IMR-90 (cell line): ENCODE results near the gene PIWIL4. TPM values are rescaled to one million over a fixed set of nuclear protein-coding genes. Genes with fewer than 3 reads are reported as not detected.
A peak's percentile ranks its signal among the peaks of the same experiment; 100 is the strongest.

Source experiments
- ATAC-seq: fragments of 200-7000 bp; cut with Tn5 transposase; 2 replicates; pipeline ENCODE4 v1.9.1; 2020; ENCODE audit warnings: low read depth, mild to moderate bottlenecking, moderate library complexity
- BruUV-seq: library from RNA; stranded (reverse); fragments of 400-500 nt; replicated peaks from 2 replicates; lab custom pipeline; 2021; lab: Mats Ljungman, UMichigan
- CTCF ChIA-PET: fragments of 300-600 bp; formaldehyde crosslinking; extraction: SDS; loops from one replicate; lab custom pipeline; 2021; ENCODE audit warnings: antibody characterized with exemption; lab: Yijun Ruan, JAX
- POLR2A ChIA-PET: fragments of 300-600 bp; sonication (Branson Sonifier 250); formaldehyde crosslinking; loops from one replicate; lab custom pipeline; 2022; ENCODE audit warnings: antibody characterized with exemption; ENCODE audit not compliant: unreplicated experiment; lab: Charles Lee
- DNase-seq: peaks from one replicate; pipeline ENCODE4 v3.0.0; 2013
- H2AFZ ChIP-seq: replicated peaks from 2 replicates; pipeline ENCODE3; 2013; ENCODE audit warnings: low read length, mild to moderate bottlenecking; ENCODE audit not compliant: poor library complexity
- H2AK5ac ChIP-seq: 2 replicates; pipeline ENCODE4 v1.6.1; 2013; ENCODE audit warnings: low read depth, low read length, inconsistent platforms
- H2AK9ac ChIP-seq: replicated peaks from 2 replicates; pipeline ENCODE3; 2013; ENCODE audit warnings: mild to moderate bottlenecking, low read depth, low read length, moderate library complexity; ENCODE audit not compliant: poor library complexity
- H2BK120ac ChIP-seq: 2 replicates; pipeline ENCODE4 v1.6.1; 2013; ENCODE audit warnings: low read depth, low read length, inconsistent platforms
- H2BK15ac ChIP-seq: 3 replicates; pipeline ENCODE4 v1.6.1; 2013; ENCODE audit warnings: low read depth, low read length, inconsistent platforms
- H2BK20ac ChIP-seq: 2 replicates; pipeline ENCODE4 v1.6.1; 2013; ENCODE audit warnings: low read depth, mild to moderate bottlenecking, inconsistent platforms, low read length, moderate library complexity
- H2BK5ac ChIP-seq: 2 replicates; pipeline ENCODE4 v1.6.1; 2013; ENCODE audit warnings: mild to moderate bottlenecking, low read depth, low read length, inconsistent platforms; ENCODE audit not compliant: poor library complexity, severe bottlenecking
- H3K14ac ChIP-seq: replicated peaks from 2 replicates; pipeline ENCODE4 v1.6.1; 2013; ENCODE audit warnings: low read depth, low read length, inconsistent platforms
- H3K18ac ChIP-seq: 2 replicates; pipeline ENCODE4 v1.6.1; 2013; ENCODE audit warnings: low read depth, low read length, control low read depth
- H3K23ac ChIP-seq: 2 replicates; pipeline ENCODE4 v1.6.1; 2013; ENCODE audit warnings: low read depth, low read length, inconsistent platforms
- H3K27ac ChIP-seq: 2 replicates; pipeline ENCODE4 v1.5.1; 2013; ENCODE audit warnings: mild to moderate bottlenecking, control low read depth, low read length; ENCODE audit not compliant: insufficient read depth
- H3K27me3 ChIP-seq: 2 replicates; pipeline ENCODE4 v1.6.1; 2013; ENCODE audit warnings: low read length; ENCODE audit not compliant: control insufficient read depth, insufficient read depth
- H3K36me3 ChIP-seq: 2 replicates; pipeline ENCODE4 v1.6.1; 2013; ENCODE audit warnings: low read length, mixed read lengths; ENCODE audit not compliant: control insufficient read depth, insufficient read depth
- H3K4ac ChIP-seq: 2 replicates; pipeline ENCODE4 v1.6.1; 2013; ENCODE audit warnings: low read depth, low read length, inconsistent platforms
- H3K4me1 ChIP-seq: 2 replicates; pipeline ENCODE4 v1.6.1; 2013; ENCODE audit warnings: low read length, mixed read lengths; ENCODE audit not compliant: control insufficient read depth, insufficient read depth
- H3K4me2 ChIP-seq: 2 replicates; pipeline ENCODE4 v1.6.1; 2013; ENCODE audit warnings: low read depth, mild to moderate bottlenecking, control low read depth, low read length, moderate library complexity
- H3K4me3 ChIP-seq: 2 replicates; pipeline ENCODE4 v1.5.1; 2013; ENCODE audit warnings: low read depth, mild to moderate bottlenecking, control low read depth, low read length, moderate library complexity; ENCODE audit not compliant: insufficient read depth
- H3K56ac ChIP-seq: 2 replicates; pipeline ENCODE4 v1.6.1; 2013; ENCODE audit warnings: low read length, inconsistent platforms; ENCODE audit not compliant: insufficient read depth; ENCODE audit errors: extremely low read depth
- H3K79me1 ChIP-seq, 2 experiments: 2 replicates each; pipeline ENCODE4 v1.6.1; 2013; ENCODE audit warnings: low read length in 2 of 2, inconsistent platforms in 1 of 2, low read depth in 1 of 2
- H3K9ac ChIP-seq: 2 replicates; pipeline ENCODE4 v1.6.1; 2013; ENCODE audit warnings: low read depth, low read length, control low read depth
- H3K9me1 ChIP-seq: 2 replicates; pipeline ENCODE4 v1.6.1; 2013; ENCODE audit warnings: low read length, inconsistent platforms; ENCODE audit not compliant: insufficient read depth
- H3K9me3 ChIP-seq: 2 replicates; pipeline ENCODE4 v1.6.1; 2013; ENCODE audit warnings: low read length; ENCODE audit not compliant: control insufficient read depth, insufficient read depth
- H4K20me1 ChIP-seq: 2 replicates; pipeline ENCODE4 v1.6.1; 2013; ENCODE audit warnings: low read length, inconsistent platforms; ENCODE audit not compliant: insufficient read depth
- H4K5ac ChIP-seq: 2 replicates; pipeline ENCODE4 v1.6.1; 2013; ENCODE audit warnings: mild to moderate bottlenecking, low read depth, low read length, control low read depth
- H4K8ac ChIP-seq, 2 experiments: 2 replicates each; pipeline ENCODE4 v1.6.1; 2013; ENCODE audit warnings: low read depth in 2 of 2, low read length in 2 of 2, control low read depth in 1 of 2, inconsistent platforms in 1 of 2
- H4K91ac ChIP-seq: 2 replicates; pipeline ENCODE4 v1.6.1; 2013; ENCODE audit warnings: low read depth, low read length, inconsistent platforms; ENCODE audit not compliant: insufficient read depth
- CEBPB ChIP-seq: IDR thresholded peaks from 2 replicates; pipeline ENCODE4 v1.6.1; 2012; ENCODE audit warnings: low read depth, low read length, improper control_type of control experiment
- ELK1 ChIP-seq: fragments of 150-350 bp; IDR thresholded peaks from 2 replicates; pipeline ENCODE4 v1.6.1; 2016; ENCODE audit warnings: low read depth, mild to moderate bottlenecking, low read length, moderate library complexity, borderline replicate concordance
- NFE2L2 ChIP-seq: fragments of 150-350 bp; IDR thresholded peaks from 2 replicates; pipeline ENCODE4 v1.6.1; 2016; ENCODE audit warnings: low read depth, mild to moderate bottlenecking, low read length
- RAD21 ChIP-seq: IDR thresholded peaks from 2 replicates; pipeline ENCODE4 v1.6.1; 2012; ENCODE audit warnings: low read length, improper control_type of control experiment
- WGBS, 2 experiments: methylation state at CpG; one replicate each; pipeline versions ENCODE4 v1.1.5 to v1.1.7; 2013; ENCODE audit warnings: missing lambda C conversion rate in 2 of 2; ENCODE audit not compliant: insufficient read length in 1 of 2; ENCODE audit errors: extremely low coverage in 2 of 2; 5-methylcytosine and 5-hydroxymethylcytosine counted together
- dilution Hi-C: fragments of 300-500 bp; cut with HindIII; formaldehyde crosslinking; loops from one replicate; pipeline ENCODE4 v1.14.3; 2018; ENCODE audit warnings: low sequenced_read_pairs; ENCODE audit not compliant: unreplicated experiment
- in situ Hi-C: fragments of 300-500 bp; cut with MboI; formaldehyde crosslinking; loops from 3 replicates; pipeline ENCODE4 v1.14.3; 2019; ENCODE audit warnings: low sequenced_read_pairs, inconsistent platforms, mixed read lengths
- intact Hi-C: fragments of 100-400 bp; cut with micrococcal nuclease; formaldehyde crosslinking; loops from 2 replicates; pipeline ENCODE4 v1.10.0; 2022
- polyA plus RNA-seq, 3 experiments: library from polyadenylated mRNA; depleted of rRNA; stranded (reverse); fragments of >200 nt; gene quantifications; 2 replicates each; pipeline ENCODE4 v1.2.3, GENCODE V29; 2012; ENCODE audit warnings: low replicate concordance in 1 of 3
- total RNA-seq: library from RNA; depleted of rRNA; stranded (reverse); fragments of >200 nt; gene quantifications from 2 replicates; pipeline ENCODE4 v1.2.3, GENCODE V29; 2012

Gene PIWIL4
- total and polyA plus RNA-seq, 2 of the 4 experiments (the other 2 are of a cell fraction): 0.72 to 1.3 TPM

- no peak for TF ChIP-seq RAD21
These were observed 41.4 kb upstream of the PIWIL4 start (continued) for GRCh38 chr11:94525546-94526324.

GRCh38 chr11:94526645-94527438 is 40.3 kb upstream of the PIWIL4 start:
- Histone ChIP-seq H3K18ac (no peak overlapping the region), H4K91ac (no peak overlapping the region), H3K9me1 (no peaks in the 10 kb centered on the region), H3K9me3 (no peaks in the 10 kb centered on the region), H3K56ac (no peak overlapping the region), H3K79me1 (no peaks in the 10 kb centered on the region), H2AK5ac (no peak overlapping the region), H4K5ac (no peak overlapping the region), H3K14ac (no peak overlapping the region), H2AFZ (no peak overlapping the region), H3K9ac (no peak overlapping the region), H3K27ac (no peak overlapping the region), H3K23ac (no peak overlapping the region), H3K27me3 (no peaks in the 10 kb centered on the region), H2BK20ac (no peak overlapping the region), H4K8ac (no peak overlapping the region), H2AK9ac (no peak overlapping the region), H3K4me1 (no peaks in the 10 kb centered on the region), H3K4ac (no peak overlapping the region), H4K20me1 (no peaks in the 10 kb centered on the region), H3K4me3 (no peak overlapping the region), H3K36me3 (no peaks in the 10 kb centered on the region), H2BK15ac (no peak overlapping the region), H3K4me2 (no peak overlapping the region), H2BK5ac (no peak overlapping the region), H2BK120ac (no peak overlapping the region)
- ATAC-seq (no peak), DNase-seq (peak; percentile 23)
- POLR2A ChIA-PET: no interaction called here
- WGBS, 2 experiments: no CpG with 5 or more reads among the region's 4 CpGs
- in situ Hi-C loops (loop anchor here (10.0 kb wide), 1 partner anchor 48 kb away; no protein-coding TSS in a partner anchor), dilution Hi-C loops (no loop called here), intact Hi-C loops (loop anchor here (5.0 kb wide), 1 partner anchor 1900 kb away; no protein-coding TSS in a partner anchor)
- CTCF ChIA-PET: interaction anchor here (0.6 to 1.3 kb wide), 4 partner anchors 22 to 1152 kb away, joined by 3 to 4 read pairs (median 4); no protein-coding TSS in a partner anchor
- TF ChIP-seq NFE2L2 (no peak), CEBPB (peak; percentile 88), ELK1 (no peak)
- BruUV-seq: no TSS peak
